Measurements from ENCODE around the gene TSHZ2. TPM values are rescaled to one million over a fixed set of nuclear protein-coding genes. Genes with fewer than 3 reads are reported as not detected.

Gene TSHZ2
- total and polyA plus RNA-seq, 2 donors (not counting 3 experiments of a cell fraction or from before 2014, with no cell fraction given): not detected

GRCh38 chr20:53069132-53069531, 97.0 kb downstream of the TSHZ2 start:
- peaks cover 8% of the 10 kb centered on the region for H3K4me1 ChIP-seq (ENCODE audit: control insufficient read depth, extremely low read depth, insufficient read depth, low read length)
- no peak overlapping the region for H3K4me3 ChIP-seq (replicated peaks in 1 of 3; ENCODE audit: insufficient read depth in 1 of 3, low read depth in 1 of 3, low read length in 3 of 3)
- H3K79me2 ChIP-seq (ENCODE audit: control insufficient read depth, insufficient read depth, low read length): no peaks in the 10 kb centered on the region
- POLR2A ChIA-PET: no interaction called here
- H4K20me1 ChIP-seq (replicated peaks; ENCODE audit: control insufficient read depth, extremely low read depth, insufficient read depth, low read length): no peaks in the 10 kb centered on the region
- CTCF ChIA-PET: no interaction called here
- DNase-seq (ENCODE audit: low read depth, low spot score): no peak
- H3K9ac ChIP-seq (replicated peaks; ENCODE audit: extremely low read depth, insufficient read depth, low read length): no peak overlapping the region
- H3K4me2 ChIP-seq (ENCODE audit: insufficient read depth, low read length): no peak overlapping the region
- intact Hi-C loops (cut with micrococcal nuclease): no loop called here
- no peaks in the 10 kb centered on the region for H3K36me3 ChIP-seq (ENCODE audit: control insufficient read depth in 2 of 2, extremely low read depth in 1 of 2, insufficient read depth in 2 of 2, low read length in 2 of 2)
- no peak overlapping the region for H3K27ac ChIP-seq (ENCODE audit: insufficient read depth, low read depth, low read length)
- H3K27me3 ChIP-seq (ENCODE audit: control insufficient read depth in 2 of 2, insufficient read depth in 2 of 2, low read length in 2 of 2): no peaks in the 10 kb centered on the region
- TF ChIP-seq CTCF (IDR thresholded peaks at IDR 0.05; ENCODE audit: extremely low read depth in 1 of 2, insufficient read depth in 1 of 2, low read depth in 1 of 2, low read length in 2 of 2) (no peak), EZH2 (IDR thresholded peaks at IDR 0.05; ENCODE audit: borderline replicate concordance, low read depth, low read length, severe bottlenecking) (no peak), MAX (IDR thresholded peaks at IDR 0.05; ENCODE audit: insufficient read depth, insufficient read length) (no peak), MYC (IDR thresholded peaks at IDR 0.05; ENCODE audit: low read depth, low read length) (no peak), GATA2 (IDR thresholded peaks at IDR 0.05; ENCODE audit: insufficient read depth, insufficient read length, low read depth, low read length) (no peak), JUN (IDR thresholded peaks at IDR 0.05; ENCODE audit: borderline replicate concordance, insufficient read depth, insufficient read length, low read depth) (no peak), POLR2A (IDR thresholded peaks at IDR 0.05; ENCODE audit: low read depth, low read length) (no peak), FOS (IDR thresholded peaks at IDR 0.05; ENCODE audit: borderline replicate concordance, insufficient read depth, low read length) (no peak)
- H3K9me1 ChIP-seq (replicated peaks; ENCODE audit: control insufficient read depth, extremely low read depth, insufficient read depth, low read length): no peaks in the 10 kb centered on the region
- no peak overlapping the region for H2AFZ ChIP-seq (ENCODE audit: low read depth, low read length)
- no peak for FAIRE-seq
- no TSS peak for BruUV-seq (replicated peaks)
- dilution Hi-C loops (cut with MboI; ENCODE audit: extremely low pct_ligation_motif_present, low sequenced_read_pairs): no loop called here
- H3K9me3 ChIP-seq (replicated peaks; ENCODE audit: control insufficient read depth, insufficient read depth, low read length): no peaks in the 10 kb centered on the region
